ENCODE measurements around the gene IL34. TPM values are rescaled to one million over a fixed set of nuclear protein-coding genes. Genes with fewer than 3 reads are reported as not detected.

Gene IL34
- total and polyA plus RNA-seq, 4 donors: 0.25 to 0.93 (median 0.42) TPM

GRCh38 chr16:70678121-70678897 lies 31.9 kb downstream of the IL34 start (continued):
- TF ChIP-seq MAX (IDR thresholded peaks at IDR 0.05) (no peak), RAD21 (IDR thresholded peaks at IDR 0.05) (no peak), TAF1 (conservative IDR thresholded peaks at IDR 0.05) (no peak), JUND (IDR thresholded peaks at IDR 0.05) (no peak)

- Histone ChIP-seq H3K9ac (ENCODE audit: low read depth in 1 of 2, low read length in 2 of 2) (no peak overlapping the region), H3K4me3 (ENCODE audit: low read depth in 1 of 3, low read length in 3 of 3) (no peak overlapping the region), H3K4me1 (ENCODE audit: control insufficient read depth in 4 of 4, insufficient read depth in 4 of 4, low read length in 3 of 4) (peaks cover 13 to 37% (median 32%) of the 10 kb centered on the region in 4 donors), H3K27me3 (ENCODE audit: control insufficient read depth in 4 of 4, insufficient read depth in 4 of 4, low read length in 3 of 4) (no peaks in the 10 kb centered on the region), H3K36me3 (ENCODE audit: control insufficient read depth in 4 of 4, insufficient read depth in 3 of 4, low read depth in 1 of 4, low read length in 3 of 4) (peaks cover 16 to 55% (median 33%) of the 10 kb centered on the region in 4 donors), H3K27ac (ENCODE audit: low read depth in 1 of 2, low read length in 2 of 2) (no peak overlapping the region), H3K9me3 (ENCODE audit: control insufficient read depth in 4 of 4, low read length in 3 of 4) (no peaks in the 10 kb centered on the region)
- TF ChIP-seq RAD21 (IDR thresholded peaks at IDR 0.05) (no peak), NR2F2 (IDR thresholded peaks at IDR 0.05) (no peak), JUND (IDR thresholded peaks at IDR 0.05) (no peak), SP1 (IDR thresholded peaks at IDR 0.05) (no peak)
- 88% methylated on average over 31 of the region's 31 CpGs for WGBS
- DNase-seq (ENCODE audit: low spot score): no peak
Observed at GRCh38 chr16:70678898-70679670, 32.7 kb downstream of the IL34 start.

- Histone ChIP-seq H3K36me3 (ENCODE audit: control insufficient read depth in 4 of 4, insufficient read depth in 3 of 4, low read depth in 1 of 4, low read length in 3 of 4) (peaks cover 12 to 47% (median 27%) of the 10 kb centered on the region in 4 donors), H3K27me3 (ENCODE audit: control insufficient read depth in 4 of 4, insufficient read depth in 4 of 4, low read length in 3 of 4) (no peaks in the 10 kb centered on the region), H3K4me1 (ENCODE audit: control insufficient read depth in 4 of 4, insufficient read depth in 4 of 4, low read length in 3 of 4) (peaks cover 13 to 42% (median 32%) of the 10 kb centered on the region in 4 donors), H3K4me3 (ENCODE audit: low read depth in 1 of 3, low read length in 3 of 3) (no peak overlapping the region), H3K9ac (ENCODE audit: low read depth in 1 of 2, low read length in 2 of 2) (no peak overlapping the region), H3K9me3 (ENCODE audit: control insufficient read depth in 4 of 4, low read length in 3 of 4) (no peaks in the 10 kb centered on the region), H3K27ac (ENCODE audit: low read depth in 1 of 2, low read length in 2 of 2) (peak overlapping the region; percentile 10 to 94)
- 79% methylated on average over 80 of the region's 80 CpGs for WGBS
- TF ChIP-seq REST (IDR thresholded peaks at IDR 0.05) (no peak), CTCF (IDR thresholded peaks at IDR 0.05; ENCODE audit: low read depth, low read length, missing input control) (peak; percentile 33)
- no peak for DNase-seq (ENCODE audit: low spot score)
Observed at GRCh38 chr16:70679671-70680494, 33.5 kb downstream of the IL34 start.
